ENCODE results near the gene ZNF541.
A peak's percentile ranks its signal among the peaks of the same experiment; 100 is the strongest.

ZNF541 gene, protein sequence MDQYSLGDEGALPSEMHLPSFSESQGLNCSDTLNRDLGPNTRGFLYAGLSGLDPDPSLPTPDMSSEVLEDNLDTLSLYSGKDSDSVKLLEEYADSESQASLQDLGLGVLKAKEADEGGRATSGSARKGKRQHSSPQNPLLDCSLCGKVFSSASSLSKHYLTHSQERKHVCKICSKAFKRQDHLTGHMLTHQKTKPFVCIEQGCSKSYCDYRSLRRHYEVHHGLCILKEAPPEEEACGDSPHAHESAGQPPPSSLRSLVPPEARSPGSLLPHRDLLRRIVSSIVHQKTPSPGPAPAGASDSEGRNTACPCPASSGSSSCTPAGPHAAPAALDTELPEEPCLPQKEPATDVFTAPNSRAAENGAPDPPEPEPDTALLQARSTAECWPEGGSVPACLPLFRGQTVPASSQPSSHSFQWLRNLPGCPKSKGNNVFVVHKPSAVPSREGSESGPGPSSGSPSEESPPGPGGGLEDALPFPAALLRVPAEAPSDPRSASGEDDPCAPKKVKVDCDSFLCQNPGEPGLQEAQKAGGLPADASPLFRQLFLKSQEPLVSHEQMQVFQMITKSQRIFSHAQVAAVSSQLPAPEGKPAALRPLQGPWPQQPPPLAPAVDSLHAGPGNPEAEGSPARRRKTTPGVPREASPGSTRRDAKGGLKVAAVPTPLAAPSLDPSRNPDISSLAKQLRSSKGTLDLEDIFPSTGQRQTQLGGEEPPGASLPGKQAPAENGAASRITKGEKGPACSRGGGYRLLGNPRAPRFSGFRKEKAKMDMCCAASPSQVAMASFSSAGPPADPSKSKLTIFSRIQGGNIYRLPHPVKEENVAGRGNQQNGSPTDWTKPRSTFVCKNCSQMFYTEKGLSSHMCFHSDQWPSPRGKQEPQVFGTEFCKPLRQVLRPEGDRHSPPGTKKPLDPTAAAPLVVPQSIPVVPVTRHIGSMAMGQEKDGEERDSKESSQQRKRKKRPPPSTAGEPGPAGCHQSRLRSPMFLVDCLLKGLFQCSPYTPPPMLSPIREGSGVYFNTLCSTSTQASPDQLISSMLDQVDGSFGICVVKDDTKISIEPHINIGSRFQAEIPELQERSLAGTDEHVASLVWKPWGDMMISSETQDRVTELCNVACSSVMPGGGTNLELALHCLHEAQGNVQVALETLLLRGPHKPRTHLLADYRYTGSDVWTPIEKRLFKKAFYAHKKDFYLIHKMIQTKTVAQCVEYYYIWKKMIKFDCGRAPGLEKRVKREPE (N-terminal part only)

DNA sequence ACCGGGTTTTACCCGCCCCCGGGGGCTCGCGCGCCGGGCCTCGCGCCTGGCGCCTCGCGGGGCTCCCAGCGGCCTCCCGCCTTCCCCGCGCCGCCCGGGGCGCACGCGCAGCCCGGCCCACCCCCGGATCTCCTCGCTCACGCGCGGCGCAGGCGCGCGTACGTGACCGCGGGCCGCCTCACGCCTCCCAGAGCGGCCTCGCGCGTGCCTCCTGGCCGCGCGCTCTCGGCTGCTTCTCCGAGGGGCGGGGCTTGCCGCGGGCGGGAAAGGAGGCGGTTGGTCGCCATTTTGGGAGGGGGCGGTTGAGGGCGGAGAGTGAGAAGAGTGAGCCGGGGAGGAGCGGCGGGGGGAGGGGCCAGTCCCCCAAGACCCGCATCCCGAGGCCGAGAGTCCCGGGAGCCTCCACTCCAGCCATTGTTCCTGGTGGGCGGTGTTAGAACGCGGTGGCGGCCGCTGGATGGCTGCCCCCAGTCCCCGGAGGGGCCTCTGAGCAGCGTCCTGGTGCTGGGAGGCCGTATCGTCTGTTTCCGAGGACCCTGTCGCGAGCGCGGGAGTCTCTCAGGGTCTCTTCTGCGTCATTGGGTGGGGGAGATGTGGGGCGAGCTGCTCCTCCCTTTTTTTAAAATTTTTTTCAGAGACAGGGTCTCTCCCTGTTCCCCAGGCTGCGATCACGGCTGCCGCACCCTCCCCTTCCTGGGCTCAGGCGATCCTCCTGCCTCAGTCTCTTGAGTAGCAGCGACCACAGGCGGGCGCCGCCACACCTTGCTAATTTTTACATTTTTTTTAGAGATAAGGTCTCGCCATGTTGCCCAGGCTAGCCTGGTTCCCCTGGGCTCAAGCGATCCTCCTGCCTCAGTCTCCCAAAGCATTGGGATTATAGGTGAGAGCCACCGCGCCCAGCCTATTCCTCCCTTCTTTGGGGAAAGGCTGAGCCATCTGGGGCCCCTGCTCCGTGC, at the start of gene ZNF541:
Gene ZNF541 (minus strand): TSS at position 78 of the 956 bp plus-strand sequence. CDS start 17,292 bp downstream, outside the sequence.
- DNase-seq = no peak

- no peak for DNase-seq
Measured at GRCh38 chr19:47619763-47620162, 46.8 kb upstream of the ZNF541 start.

DNA sequence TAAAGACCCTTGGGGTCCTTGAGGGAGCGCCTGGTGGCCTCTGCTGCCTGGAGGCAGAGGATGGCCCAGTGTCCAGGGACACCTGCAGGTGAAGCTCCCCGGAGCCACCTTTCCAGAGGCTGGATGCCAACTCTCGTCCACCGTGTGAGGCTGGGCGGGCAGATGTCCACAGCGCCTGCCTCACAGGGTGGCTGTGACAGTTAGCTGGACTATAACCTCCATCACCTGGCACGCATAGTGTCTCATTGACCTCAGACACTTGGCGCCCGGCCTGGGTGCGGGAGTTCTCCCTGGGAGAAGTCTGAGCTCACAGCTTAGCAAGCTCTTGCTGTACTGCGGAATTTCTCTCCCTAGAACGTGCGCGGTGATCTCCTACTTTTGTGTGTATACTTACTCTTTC, 45.8 kb upstream of the ZNF541 start:
- no peak for DNase-seq

GRCh38 chr19:47615714-47616113, 42.8 kb upstream of the ZNF541 start:
- DNase-seq = no peak

GRCh38 chr19:47615230-47615629, 42.3 kb upstream of the ZNF541 start:
- no peak for DNase-seq

DNA sequence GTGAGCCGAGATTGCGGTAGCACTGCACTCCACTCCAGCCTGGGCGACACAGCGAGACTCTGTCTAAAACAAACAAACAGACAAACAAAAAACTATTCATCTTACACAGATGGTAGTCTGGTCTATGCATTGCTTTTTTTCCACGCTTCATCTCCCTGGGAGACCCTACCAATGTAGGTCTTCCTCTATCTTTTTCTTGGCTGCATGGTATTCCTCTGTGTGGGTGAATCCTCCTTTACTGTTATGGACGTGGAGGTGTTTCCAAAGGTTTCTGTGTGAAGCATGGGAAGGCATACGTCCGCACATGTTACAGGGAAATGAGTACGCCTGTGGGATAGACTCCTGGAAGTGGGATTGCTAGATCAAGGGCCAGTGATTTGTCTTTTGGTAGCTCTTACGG, 41.6 kb upstream of the ZNF541 start:
- no peak for DNase-seq

DNA sequence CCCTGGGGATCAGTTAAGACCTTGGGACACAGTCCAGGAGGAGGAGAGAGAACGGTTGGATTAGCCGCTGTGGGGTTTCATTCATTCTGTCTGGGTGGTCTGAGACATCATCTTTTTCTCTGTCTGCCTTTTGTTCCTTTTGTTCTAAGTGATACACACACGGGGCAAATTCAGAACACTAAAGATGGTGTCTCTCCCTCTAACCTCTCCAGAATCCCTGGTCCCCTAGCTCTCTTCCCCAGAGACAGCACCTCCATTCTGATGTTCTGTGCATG, 41.0 kb upstream of the ZNF541 start:
- no peak for DNase-seq

DNA sequence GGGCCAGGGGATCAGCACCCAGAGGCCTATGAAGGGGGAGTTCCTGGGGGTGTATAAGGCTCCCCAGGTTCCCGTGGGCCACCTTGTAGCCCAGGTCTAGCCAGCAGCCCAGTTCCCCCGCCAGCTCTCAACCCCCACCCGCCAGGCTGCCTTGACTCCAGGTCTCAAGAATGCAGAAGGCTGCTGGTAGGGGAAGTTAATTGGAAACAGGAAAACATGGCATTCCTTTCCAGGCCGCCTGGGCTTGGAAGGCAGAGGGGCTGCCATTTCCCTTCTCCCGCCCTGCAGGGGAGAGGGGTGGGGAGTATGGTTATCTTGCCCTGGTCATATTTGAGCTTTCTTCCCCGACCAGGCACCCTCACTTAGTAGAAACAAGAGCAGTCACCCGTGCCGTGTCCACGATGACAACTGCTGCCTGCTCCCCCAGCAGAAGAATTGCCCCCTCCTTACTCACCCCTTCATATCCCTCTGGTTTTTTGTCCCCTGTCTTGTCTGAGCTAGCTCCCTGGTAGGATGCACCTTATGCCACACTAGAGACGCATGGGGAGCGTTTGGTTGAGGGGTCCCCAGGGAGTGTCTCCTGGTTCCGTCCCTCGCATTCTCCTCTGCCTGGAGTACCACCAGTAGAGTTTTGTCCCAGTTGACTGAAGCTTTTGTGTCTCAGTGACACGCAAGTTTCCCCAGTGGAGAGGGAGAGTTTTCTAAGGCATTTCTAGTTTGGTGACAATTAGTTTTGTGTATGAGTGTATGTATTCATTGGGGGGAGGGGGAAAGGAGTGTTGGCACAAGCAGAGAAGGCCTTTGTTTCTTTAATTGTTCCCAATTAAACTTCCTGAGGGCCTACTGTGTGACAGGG, 40.4 kb upstream of the ZNF541 start:
- DNase-seq = no peak

DNA sequence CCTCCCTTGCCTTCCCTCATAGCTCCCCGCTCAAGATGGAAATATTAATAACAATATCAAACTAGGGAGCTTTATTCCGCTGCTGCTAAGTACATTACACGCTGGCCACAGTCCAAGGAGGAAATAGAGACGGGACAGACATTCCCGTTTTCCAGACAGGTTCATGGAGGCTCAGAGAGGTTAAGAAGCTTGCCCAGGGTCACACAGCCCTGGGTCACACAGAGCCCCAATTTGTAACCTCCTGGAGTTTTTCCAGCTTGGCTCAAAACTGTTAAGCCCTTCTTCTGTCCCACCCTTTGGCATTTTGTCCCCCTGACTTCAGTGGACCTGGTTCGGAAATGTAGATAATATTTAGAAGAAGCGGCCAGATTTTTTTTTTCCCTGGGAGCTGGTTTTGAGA, 38.0 kb upstream of the ZNF541 start:
- no peak for DNase-seq

- DNase-seq = peak in 1 of 2 experiments; percentile 23
Measured at GRCh38 chr19:47609906-47610894, 37.3 kb upstream of the ZNF541 start.

GRCh38 chr19:47608969-47609905, 36.3 kb upstream of the ZNF541 start, which contains the start of gene BICRA:
Gene BICRA (plus strand): TSS chr19:47609134. CDS start chr19:47673575, 64,441 bp downstream.
- peak; percentile 75 to 81 for DNase-seq

DNA sequence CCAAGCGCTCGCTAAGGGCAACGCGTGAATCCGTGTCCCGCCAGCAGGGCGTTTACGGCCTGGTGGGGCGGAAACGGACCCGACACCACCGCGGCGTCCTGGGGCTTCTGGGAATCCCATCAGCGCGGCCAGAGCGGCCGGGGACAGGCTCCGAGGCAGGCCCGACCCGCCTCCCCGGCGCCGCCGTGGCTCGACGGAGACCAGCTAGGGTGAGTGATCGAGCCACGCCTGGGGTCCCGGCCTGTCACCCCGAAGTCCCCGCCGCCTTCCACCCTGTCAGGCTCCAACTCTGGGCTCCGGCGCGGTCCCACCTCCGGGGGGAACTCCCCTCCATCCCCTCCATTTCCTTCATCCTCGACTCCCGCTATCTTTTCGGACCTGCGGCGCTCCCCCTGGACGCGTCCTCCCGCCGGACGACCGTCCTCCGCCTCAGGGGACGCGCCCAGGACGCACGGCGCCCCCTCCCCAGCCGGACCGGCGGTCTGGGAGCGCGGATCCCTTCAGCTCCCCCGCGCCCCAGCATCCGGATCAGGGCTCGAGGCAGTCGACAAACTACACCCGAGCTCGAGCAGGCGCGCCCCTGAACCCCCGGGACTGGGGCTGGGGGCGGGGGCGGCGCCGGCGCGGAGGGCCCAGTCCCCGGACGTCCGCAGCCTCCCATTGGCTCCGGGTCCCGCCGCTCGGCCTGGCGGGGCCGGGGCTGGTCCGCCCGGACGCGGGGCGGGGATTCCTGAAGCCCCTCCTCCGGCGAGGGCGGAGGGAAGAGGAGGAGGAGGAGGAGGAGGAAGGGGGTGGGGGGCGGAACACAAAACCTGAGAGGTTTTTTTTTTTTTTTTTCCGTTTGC, 35.3 kb upstream of the ZNF541 start:
- DNase-seq = peak; percentile 89 to 92

DNA sequence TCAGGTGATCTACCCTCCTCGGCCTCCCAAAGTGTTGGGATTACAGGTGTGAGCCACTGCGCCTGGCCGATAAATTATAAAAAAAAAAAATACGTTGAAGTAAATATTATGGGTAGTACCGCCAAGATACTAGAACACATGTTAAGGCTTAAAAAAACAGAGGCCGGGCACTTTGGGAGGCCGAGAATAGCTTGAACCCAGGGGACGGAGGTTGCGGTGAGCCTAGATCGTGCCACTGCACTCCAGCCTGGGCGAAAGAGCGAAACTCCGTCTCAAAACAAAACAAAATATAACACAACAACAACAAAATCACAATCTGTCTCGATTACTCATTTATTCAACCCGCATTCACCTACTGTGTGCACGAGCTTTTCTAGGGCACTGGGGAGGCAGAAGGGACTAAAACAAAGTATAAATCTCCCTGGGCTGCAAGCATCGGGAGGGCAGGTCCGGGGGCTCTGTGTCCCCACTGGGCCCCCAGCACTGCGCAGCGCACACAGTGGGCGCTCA, 34.7 kb upstream of the ZNF541 start:
- DNase-seq = no peak

- DNase-seq = no peak
Measured at GRCh38 chr19:47603706-47604565, 31.0 kb upstream of the ZNF541 start.

- no peak for DNase-seq
Measured at GRCh38 chr19:47601180-47601904, 28.4 kb upstream of the ZNF541 start.

All from NCI-H2081 (cell line).